Measurements from ENCODE around the gene PPP4C. TPM values are rescaled to one million over a fixed set of nuclear protein-coding genes. Genes with fewer than 3 reads are reported as not detected.
"Not testable (repeated sequence)": the region's sequence is repeated elsewhere in the genome, so short reads cannot be mapped to it uniquely, and the experiment has no call there.

The PPP4C gene
- total RNA-seq, 1 experiment from 2014 or later: 297 TPM

- DNase-seq (ENCODE audit: low read depth): no peak
- in situ Hi-C loops (cut with HindIII; ENCODE audit: low pct_unique_long_range_greater_than_20kb, low sequenced_read_pairs): no loop called here
These were observed 38.6 kb downstream of the PPP4C start for GRCh38 chr16:30114411-30114810.

GRCh38 chr16:30114833-30115232 lies 39.0 kb downstream of the PPP4C start:
- in situ Hi-C loops (cut with HindIII; ENCODE audit: low pct_unique_long_range_greater_than_20kb, low sequenced_read_pairs); DNase-seq (ENCODE audit: low read depth): not testable (repeated sequence)

GRCh38 chr16:30115238-30115637 lies 39.4 kb downstream of the PPP4C start:
- in situ Hi-C loops (cut with HindIII; ENCODE audit: low pct_unique_long_range_greater_than_20kb, low sequenced_read_pairs): no loop called here

DNA sequence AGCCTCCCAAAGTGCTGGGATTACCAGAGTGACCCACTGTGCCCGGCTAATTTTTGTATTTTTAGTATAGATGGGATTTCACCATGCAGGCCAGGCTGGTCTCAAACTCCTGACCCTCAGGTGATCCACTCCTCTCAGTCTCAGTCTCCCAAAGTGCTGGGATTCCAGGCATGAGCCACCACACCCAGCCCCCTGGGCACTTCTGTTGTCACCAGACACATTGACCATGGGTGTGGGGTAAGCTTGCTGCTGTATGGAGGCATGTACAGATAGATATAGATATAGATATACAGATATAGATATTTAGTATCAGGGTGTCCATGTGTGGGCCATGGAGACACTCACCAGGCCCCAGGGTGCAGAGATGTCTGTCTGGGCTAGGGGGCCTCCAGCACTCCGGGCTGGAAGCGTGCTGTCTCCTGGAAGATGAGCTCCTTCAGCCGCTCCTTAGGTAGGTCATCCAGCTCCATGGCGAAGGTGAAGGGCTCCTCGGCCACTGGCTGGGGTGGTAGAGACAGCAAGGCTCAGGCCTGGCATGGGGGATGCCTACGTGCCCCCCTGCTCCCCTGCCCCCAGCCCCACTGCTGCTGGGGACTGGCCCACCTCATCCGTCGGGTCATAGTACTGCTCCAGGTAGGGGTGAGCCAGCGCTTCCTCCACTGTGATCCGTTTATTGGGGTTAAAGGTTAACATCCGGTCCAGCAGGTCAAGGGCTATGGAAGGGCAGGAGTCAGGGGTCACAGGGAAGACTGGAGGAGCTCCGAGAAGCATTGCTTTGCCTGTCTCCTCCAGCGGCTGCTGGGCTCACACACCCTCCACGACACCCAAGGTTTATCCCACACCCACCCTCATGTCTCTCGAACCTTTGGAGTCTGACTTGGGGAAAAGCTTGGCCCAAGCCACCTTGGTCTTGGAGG lies 40.8 kb downstream of the PPP4C start:
- no peak for DNase-seq (ENCODE audit: low read depth)
- in situ Hi-C loops (cut with HindIII; ENCODE audit: low pct_unique_long_range_greater_than_20kb, low sequenced_read_pairs): no loop called here

More at GRCh38 chr16:30115238-30115637, 39.4 kb downstream of the PPP4C start:
- no peak for DNase-seq (ENCODE audit: low read depth)

- in situ Hi-C loops (cut with HindIII; ENCODE audit: low pct_unique_long_range_greater_than_20kb, low sequenced_read_pairs): no loop called here
These were observed 42.0 kb downstream of the PPP4C start for GRCh38 chr16:30117768-30118167.

DNA sequence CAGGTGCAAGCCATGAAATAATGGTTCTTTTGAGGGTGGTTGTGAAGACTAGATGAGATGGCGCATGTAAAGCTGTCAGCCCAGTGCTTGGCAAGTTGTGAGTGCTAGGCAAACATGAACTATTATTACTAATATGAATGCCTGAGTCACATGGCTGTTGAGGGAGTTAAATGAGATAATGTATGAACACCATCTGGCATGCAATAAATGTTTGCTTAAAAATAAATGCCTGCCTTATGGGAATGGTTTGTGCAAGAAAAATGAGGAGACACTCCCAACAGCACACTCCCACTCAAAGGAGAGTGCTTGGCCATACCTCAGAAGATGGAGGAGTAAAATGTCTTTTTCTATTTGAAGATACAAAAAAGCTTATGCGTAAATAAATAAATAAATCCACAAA lies 43.6 kb downstream of the PPP4C start:
- in situ Hi-C loops (cut with HindIII; ENCODE audit: low pct_unique_long_range_greater_than_20kb, low sequenced_read_pairs): no loop called here
- no peak for DNase-seq (ENCODE audit: low read depth)

More at GRCh38 chr16:30117768-30118167, 42.0 kb downstream of the PPP4C start:
- DNase-seq (ENCODE audit: low read depth): no peak

DNA sequence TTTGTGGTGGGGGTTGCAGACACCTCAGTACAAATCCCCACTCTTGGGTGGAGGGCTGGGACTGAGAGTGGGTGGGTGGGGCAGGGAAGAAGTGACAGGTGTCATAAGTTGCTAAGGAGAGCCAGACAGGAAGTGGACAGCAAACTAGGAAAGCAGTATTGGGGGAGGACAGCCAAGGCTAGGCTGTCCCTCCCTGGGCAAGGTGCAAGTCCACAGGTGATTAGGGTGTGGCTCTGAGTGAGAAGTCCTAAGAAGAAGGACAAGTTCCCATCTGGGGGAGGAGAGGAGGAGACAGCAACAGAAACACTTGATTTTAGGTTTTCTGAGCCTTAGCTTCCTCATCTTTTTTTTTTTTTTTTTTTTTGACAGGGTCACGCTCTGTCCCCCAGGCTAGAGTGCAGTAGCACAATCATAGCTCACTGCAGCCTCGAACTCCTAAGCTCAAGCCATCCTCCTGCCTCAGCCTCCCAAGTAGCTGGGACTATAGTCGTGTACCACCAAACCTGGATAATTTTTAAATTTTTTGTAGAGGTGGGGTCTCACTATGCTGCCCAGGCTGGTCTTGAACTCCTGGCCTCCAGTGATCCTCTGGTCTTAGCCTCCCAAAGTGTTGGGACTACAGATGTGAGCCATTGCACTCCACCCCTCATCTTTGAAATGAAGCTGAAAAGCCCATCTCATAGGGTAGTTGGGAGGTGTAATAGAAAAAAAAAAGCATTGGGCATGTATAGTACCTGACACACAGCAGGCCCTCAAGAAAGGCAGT lies 44.7 kb downstream of the PPP4C start:
- in situ Hi-C loops (cut with HindIII; ENCODE audit: low pct_unique_long_range_greater_than_20kb, low sequenced_read_pairs): no loop called here
- DNase-seq (ENCODE audit: low read depth): no peak

- in situ Hi-C loops (cut with HindIII; ENCODE audit: low pct_unique_long_range_greater_than_20kb, low sequenced_read_pairs): no loop called here
- DNase-seq (ENCODE audit: low read depth): no peak
These were observed 46.2 kb downstream of the PPP4C start for GRCh38 chr16:30121741-30122571.

- in situ Hi-C loops (cut with HindIII; ENCODE audit: low pct_unique_long_range_greater_than_20kb, low sequenced_read_pairs): no loop called here
- no peak for DNase-seq (ENCODE audit: low read depth)
These were observed 46.9 kb downstream of the PPP4C start for GRCh38 chr16:30122604-30123160.

- in situ Hi-C loops (cut with HindIII; ENCODE audit: low pct_unique_long_range_greater_than_20kb, low sequenced_read_pairs): no loop called here
- no peak for DNase-seq (ENCODE audit: low read depth)
These were observed 49.2 kb downstream of the PPP4C start for GRCh38 chr16:30124985-30125379.

GRCh38 chr16:30125690-30126089 lies 49.9 kb downstream of the PPP4C start:
- in situ Hi-C loops (cut with HindIII; ENCODE audit: low pct_unique_long_range_greater_than_20kb, low sequenced_read_pairs); DNase-seq (ENCODE audit: low read depth): not testable (repeated sequence)

- no peak for DNase-seq (ENCODE audit: low read depth)
- in situ Hi-C loops (cut with HindIII; ENCODE audit: low pct_unique_long_range_greater_than_20kb, low sequenced_read_pairs): no loop called here
These were observed 52.2 kb downstream of the PPP4C start for GRCh38 chr16:30127993-30128392.

DNA sequence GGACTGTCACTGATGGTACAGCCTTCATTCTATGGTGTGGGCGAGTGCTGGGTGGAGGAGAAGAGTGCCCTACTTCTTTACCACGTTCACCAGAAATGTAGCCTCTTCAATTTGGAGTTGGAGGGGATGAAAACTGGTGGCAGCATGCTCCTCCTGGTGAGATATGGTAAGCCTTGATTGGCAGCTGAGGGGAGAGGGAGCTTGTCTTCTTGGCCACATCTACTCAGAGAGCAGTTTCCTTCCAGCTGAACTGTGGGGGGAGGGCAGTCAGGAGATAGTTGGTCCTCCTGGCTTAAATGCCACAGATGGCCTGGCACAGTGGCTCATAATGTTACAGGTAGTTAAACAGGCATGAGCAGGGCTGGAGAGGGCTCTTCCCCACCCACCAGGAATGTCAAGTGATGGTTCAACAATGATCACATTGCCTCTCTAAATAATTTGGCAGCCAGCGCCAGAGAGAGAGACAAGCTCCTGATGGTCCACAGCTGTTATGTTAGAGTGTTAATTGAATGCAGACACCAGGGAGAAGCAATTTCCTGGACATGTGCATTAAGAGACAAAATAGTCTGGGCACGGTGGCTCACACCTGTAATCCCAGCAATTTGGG lies 56.2 kb downstream of the PPP4C start:
- no peak for DNase-seq (ENCODE audit: low read depth)
- in situ Hi-C loops (cut with HindIII; ENCODE audit: low pct_unique_long_range_greater_than_20kb, low sequenced_read_pairs): no loop called here

GRCh38 chr16:30132591-30132990 lies 56.8 kb downstream of the PPP4C start:
- no peak for DNase-seq (ENCODE audit: low read depth)
- in situ Hi-C loops (cut with HindIII; ENCODE audit: low pct_unique_long_range_greater_than_20kb, low sequenced_read_pairs): no loop called here
